ENCODE measurements around the gene PYCR2.

PYCR2 gene

DNA sequence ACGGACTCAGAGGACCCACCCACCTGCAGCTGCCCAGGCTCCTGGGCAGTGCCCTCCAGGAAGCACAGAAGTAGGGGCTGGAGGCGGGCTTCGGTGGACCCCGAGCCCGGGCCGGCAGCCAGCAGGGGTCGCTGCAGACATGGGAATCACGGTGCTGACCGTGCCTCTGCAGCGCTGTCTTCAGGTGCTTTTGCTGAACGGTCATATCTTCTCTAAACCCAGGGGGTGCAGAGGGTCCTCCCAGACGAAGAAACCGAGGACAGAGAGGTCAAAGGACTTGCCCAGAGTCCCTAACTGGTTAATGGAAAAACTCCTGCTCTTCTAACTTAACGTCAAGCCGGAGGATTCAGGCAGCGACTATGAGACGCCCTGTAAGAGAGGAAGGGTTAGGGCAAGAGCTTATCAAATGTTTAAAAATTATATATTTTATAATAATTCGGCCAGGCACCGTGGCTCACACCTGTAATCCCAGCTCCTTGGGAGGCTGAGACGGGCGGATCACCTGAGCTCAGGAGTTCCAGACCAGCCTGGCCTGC, 38.5 kb upstream of the PYCR2 start:
- peak; percentile 79 for DNase-seq (ENCODE audit: low spot score)
- TF ChIP-seq, protein P1, sequence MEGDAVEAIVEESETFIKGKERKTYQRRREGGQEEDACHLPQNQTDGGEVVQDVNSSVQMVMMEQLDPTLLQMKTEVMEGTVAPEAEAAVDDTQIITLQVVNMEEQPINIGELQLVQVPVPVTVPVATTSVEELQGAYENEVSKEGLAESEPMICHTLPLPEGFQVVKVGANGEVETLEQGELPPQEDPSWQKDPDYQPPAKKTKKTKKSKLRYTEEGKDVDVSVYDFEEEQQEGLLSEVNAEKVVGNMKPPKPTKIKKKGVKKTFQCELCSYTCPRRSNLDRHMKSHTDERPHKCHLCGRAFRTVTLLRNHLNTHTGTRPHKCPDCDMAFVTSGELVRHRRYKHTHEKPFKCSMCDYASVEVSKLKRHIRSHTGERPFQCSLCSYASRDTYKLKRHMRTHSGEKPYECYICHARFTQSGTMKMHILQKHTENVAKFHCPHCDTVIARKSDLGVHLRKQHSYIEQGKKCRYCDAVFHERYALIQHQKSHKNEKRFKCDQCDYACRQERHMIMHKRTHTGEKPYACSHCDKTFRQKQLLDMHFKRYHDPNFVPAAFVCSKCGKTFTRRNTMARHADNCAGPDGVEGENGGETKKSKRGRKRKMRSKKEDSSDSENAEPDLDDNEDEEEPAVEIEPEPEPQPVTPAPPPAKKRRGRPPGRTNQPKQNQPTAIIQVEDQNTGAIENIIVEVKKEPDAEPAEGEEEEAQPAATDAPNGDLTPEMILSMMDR (IDR thresholded peaks at IDR 0.05; ENCODE audit: extremely low read depth, insufficient read depth, missing control alignments) = peak; percentile 90
- in situ Hi-C loops (cut with MboI; ENCODE audit: low pct_unique_long_range_greater_than_20kb, low sequenced_read_pairs, unreplicated experiment) = no loop called here

DNA sequence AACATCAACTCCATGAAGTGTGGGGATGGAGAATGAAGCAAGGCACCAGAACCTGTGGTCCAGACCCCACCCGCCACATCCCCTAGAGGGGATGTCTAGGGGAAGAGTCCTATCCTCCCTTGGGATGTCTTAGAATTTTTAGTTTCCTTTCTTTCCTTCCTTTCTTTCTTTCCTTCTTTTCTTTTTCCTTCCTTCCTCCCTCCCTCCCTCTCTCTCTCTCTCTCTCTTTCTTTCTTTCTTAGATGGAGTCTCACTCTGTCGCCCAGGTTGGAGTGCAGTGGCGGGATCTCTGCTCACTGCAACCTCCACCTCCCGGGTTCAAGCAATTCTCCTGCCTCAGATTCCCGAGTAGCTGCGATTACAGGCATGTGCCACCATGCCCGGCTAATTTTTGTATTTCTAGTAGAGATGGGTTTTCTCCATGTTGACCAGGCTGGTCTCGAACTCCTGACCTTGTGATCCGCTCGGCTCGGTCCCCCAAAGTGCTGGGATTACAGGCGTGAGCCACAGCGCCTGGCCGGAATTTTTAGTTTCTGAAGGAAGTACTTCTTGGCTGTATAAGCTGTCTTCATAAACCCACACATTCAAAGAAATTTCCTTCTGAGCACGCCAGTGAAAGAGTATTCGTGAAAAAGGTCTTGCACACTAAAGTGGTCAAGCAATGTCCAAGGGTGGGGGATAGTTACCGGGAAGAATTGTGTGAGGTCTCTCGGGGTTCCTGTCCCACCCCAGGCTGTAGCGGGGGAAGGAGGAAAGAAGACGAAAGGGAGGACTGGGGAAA, 37.8 kb upstream of the PYCR2 start:
- in situ Hi-C loops (cut with MboI; ENCODE audit: low pct_unique_long_range_greater_than_20kb, low sequenced_read_pairs, unreplicated experiment) = no loop called here
- DNase-seq (ENCODE audit: low spot score) = no peak
- TF ChIP-seq, protein P1 (IDR thresholded peaks at IDR 0.05; ENCODE audit: extremely low read depth, insufficient read depth, missing control alignments) = no peak

DNA sequence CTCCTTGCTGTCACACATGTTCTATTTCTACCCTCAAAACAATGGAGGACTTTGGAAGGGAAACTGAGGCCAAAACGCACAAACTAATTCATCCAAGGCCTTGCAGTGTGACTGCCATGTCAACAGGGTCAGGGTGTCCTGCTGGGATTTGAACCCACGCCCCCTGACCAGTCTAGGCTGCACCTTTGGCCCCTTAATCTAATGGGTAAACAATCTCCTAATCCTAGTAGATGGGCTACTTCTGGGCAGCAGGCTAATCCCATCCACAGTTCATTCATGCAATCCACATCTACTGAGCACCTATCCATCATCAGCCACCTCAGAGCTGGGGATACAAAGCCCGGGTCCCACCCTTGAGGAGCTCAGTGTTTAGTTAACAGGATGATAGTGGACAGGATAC, 34.0 kb upstream of the PYCR2 start:
- TF ChIP-seq, protein P1 (IDR thresholded peaks at IDR 0.05; ENCODE audit: extremely low read depth, insufficient read depth, missing control alignments) = no peak
- in situ Hi-C loops (cut with MboI; ENCODE audit: low pct_unique_long_range_greater_than_20kb, low sequenced_read_pairs, unreplicated experiment) = no loop called here
- no peak for DNase-seq (ENCODE audit: low spot score)

DNA sequence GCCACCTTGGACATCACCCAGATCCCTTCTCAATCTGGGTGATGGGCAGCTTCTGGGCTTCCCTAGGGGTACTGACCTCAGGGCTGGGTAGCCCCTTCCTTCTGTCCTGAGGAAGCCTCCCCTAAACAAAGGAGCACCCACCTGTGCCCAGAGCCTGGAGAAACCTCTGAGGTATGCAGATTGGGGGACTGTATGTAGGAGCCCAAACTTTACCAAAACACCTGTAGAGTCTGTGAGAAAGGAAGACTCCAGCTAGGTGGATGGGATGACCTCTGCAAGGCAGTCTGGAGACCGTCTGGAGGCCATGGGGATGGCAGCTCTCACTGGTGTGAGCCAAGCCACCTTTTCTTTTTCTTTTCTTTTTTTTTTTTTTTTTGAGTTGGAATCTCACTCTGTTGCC, 30.7 kb upstream of the PYCR2 start:
- in situ Hi-C loops (cut with MboI; ENCODE audit: low pct_unique_long_range_greater_than_20kb, low sequenced_read_pairs, unreplicated experiment) = no loop called here
- no peak for DNase-seq (ENCODE audit: low spot score)
- TF ChIP-seq, protein P1 (IDR thresholded peaks at IDR 0.05; ENCODE audit: extremely low read depth, insufficient read depth, missing control alignments) = no peak

DNA sequence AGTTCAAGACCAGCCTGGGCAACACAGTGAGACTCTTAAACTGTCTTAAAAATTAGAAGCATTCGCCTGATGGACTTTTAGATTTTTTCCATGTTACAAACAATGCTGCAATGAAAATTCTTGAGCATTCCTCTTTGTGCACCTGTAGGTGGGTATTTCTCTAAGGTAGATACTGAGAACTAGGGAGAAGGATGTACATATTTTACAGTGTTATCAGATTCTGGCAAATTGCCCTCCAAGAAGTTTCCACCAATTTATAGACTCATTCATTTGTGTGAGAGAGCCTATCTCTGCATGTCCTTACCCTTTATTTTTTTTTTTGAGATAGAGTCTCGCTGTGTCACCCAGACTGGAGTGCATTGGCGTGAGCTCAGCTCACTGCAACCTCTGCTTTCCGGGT, 29.3 kb upstream of the PYCR2 start:
- DNase-seq (ENCODE audit: low spot score) = no peak
- in situ Hi-C loops (cut with MboI; ENCODE audit: low pct_unique_long_range_greater_than_20kb, low sequenced_read_pairs, unreplicated experiment) = no loop called here
- TF ChIP-seq, protein P1 (IDR thresholded peaks at IDR 0.05; ENCODE audit: extremely low read depth, insufficient read depth, missing control alignments) = no peak

DNA sequence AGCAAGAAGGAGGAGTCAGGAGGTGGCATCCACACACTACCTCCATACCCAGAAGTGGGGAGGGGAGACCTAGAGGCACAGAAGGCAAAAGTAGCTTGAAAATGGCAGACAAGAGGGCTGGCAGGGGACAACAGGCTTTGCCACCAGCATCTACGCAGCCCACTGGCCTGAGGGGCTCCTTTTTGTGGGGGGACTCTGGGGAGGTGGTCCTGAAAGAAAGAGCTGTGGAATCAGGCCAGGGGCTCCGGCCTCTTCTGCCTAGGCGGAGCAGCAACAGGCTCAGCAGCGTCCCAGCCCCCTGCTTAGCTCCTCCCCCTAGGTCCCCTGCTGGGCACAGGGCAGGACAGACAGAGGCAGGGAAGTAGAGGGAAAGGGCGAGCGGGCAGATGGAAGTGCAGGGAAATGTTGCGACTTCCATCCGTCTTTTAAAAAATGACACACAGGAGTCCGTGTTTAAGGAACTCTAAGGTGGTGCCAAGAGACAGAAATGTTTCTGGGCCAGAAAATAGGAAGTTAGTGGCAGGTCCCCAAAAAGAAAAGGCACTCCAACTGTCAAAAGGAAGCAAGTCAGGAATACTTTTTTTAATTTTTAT, 27.0 kb upstream of the PYCR2 start:
- TF ChIP-seq, protein P1 (IDR thresholded peaks at IDR 0.05; ENCODE audit: extremely low read depth, insufficient read depth, missing control alignments) = no peak
- in situ Hi-C loops (cut with MboI; ENCODE audit: low pct_unique_long_range_greater_than_20kb, low sequenced_read_pairs, unreplicated experiment) = no loop called here
- no peak for DNase-seq (ENCODE audit: low spot score)

Data from GM13977 (cell line).